Ishikawa (cell line): ENCODE measurements around the gene ANKRD16.

ENCODE experiments used
- CEBPB ChIP-seq: IDR thresholded peaks from 2 replicates; pipeline ENCODE4 v1.6.1; 2012
- CREB1 ChIP-seq: IDR thresholded peaks from 2 replicates; pipeline ENCODE4 v1.6.1; 2012; ENCODE audit warnings: low read depth
- EGR1 ChIP-seq: IDR thresholded peaks from 2 replicates; pipeline ENCODE4 v1.6.1; 2012
- EP300 ChIP-seq: IDR thresholded peaks from 2 replicates; pipeline ENCODE4 v1.6.1; 2012; ENCODE audit warnings: borderline replicate concordance
- FOXM1 ChIP-seq: IDR thresholded peaks from 2 replicates; pipeline ENCODE4 v1.6.1; 2012; ENCODE audit warnings: low read depth, borderline replicate concordance
- MAX ChIP-seq: IDR thresholded peaks from 2 replicates; pipeline ENCODE4 v1.6.1; 2012
- NFIC ChIP-seq: IDR thresholded peaks from 2 replicates; pipeline ENCODE4 v1.6.1; 2012
- RAD21 ChIP-seq: IDR thresholded peaks from 2 replicates; pipeline ENCODE4 v1.6.1; 2012; ENCODE audit warnings: low read depth
- REST ChIP-seq: IDR thresholded peaks from 2 replicates; pipeline ENCODE4 v1.6.1; 2012; ENCODE audit warnings: low read depth, mild to moderate bottlenecking
- TAF1 ChIP-seq: IDR thresholded peaks from 2 replicates; pipeline ENCODE4 v1.6.1; 2012; ENCODE audit warnings: low read depth, mild to moderate bottlenecking
- TCF12 ChIP-seq: IDR thresholded peaks from 2 replicates; pipeline ENCODE4 v1.6.1; 2012; ENCODE audit warnings: low read depth
- TEAD4 ChIP-seq: IDR thresholded peaks from 2 replicates; pipeline ENCODE4 v1.6.1; 2012
- USF1 ChIP-seq: IDR thresholded peaks from 2 replicates; pipeline ENCODE4 v1.6.1; 2012
- YY1 ChIP-seq: IDR thresholded peaks from 2 replicates; pipeline ENCODE4 v1.6.1; 2012; ENCODE audit warnings: low read depth
- ZBTB7A ChIP-seq: IDR thresholded peaks from 2 replicates; pipeline ENCODE4 v1.6.1; 2012; ENCODE audit warnings: low read depth

ANKRD16 gene

GRCh38 chr10:5903563-5903962, 13.9 kb upstream of the ANKRD16 start:
- TF ChIP-seq RAD21, result no peak
- no peak for TF ChIP-seq YY1
- TF ChIP-seq USF1, result no peak
- no peak for TF ChIP-seq TCF12
- TF ChIP-seq NFIC, result no peak
- TF ChIP-seq REST, result no peak
- no peak for TF ChIP-seq EP300
- no peak for TF ChIP-seq CEBPB
- no peak for TF ChIP-seq CREB1
- no peak for TF ChIP-seq ZBTB7A
- no peak for TF ChIP-seq FOXM1
- no peak for TF ChIP-seq EGR1
- no peak for TF ChIP-seq MAX
- no peak for TF ChIP-seq TEAD4
- no peak for TF ChIP-seq TAF1

- TF ChIP-seq EP300 (no peak), TCF12 (no peak), TAF1 (no peak), RAD21 (no peak), NFIC (no peak)
These were observed 13.0 kb upstream of the ANKRD16 start for GRCh38 chr10:5902511-5903274.

- no peak for TF ChIP-seq TCF12
- TF ChIP-seq EP300, result no peak
- no peak for TF ChIP-seq CREB1
- TF ChIP-seq CEBPB, result no peak
These were observed 10.6 kb upstream of the ANKRD16 start for GRCh38 chr10:5900247-5900646.

- TF ChIP-seq USF1, result no peak
- no peak for TF ChIP-seq EGR1
- no peak for TF ChIP-seq TCF12
- TF ChIP-seq FOXM1, result no peak
- no peak for TF ChIP-seq ZBTB7A
- no peak for TF ChIP-seq TEAD4
- TF ChIP-seq YY1, result no peak
These were observed 8.5 kb upstream of the ANKRD16 start for GRCh38 chr10:5898163-5898562.

- TF ChIP-seq ZBTB7A, result no peak
- TF ChIP-seq REST, result no peak
- no peak for TF ChIP-seq FOXM1
- no peak for TF ChIP-seq CREB1
- no peak for TF ChIP-seq TAF1
- TF ChIP-seq NFIC, result no peak
These were observed 7.8 kb upstream of the ANKRD16 start for GRCh38 chr10:5897504-5897903.

- TF ChIP-seq REST, result no peak
- no peak for TF ChIP-seq MAX
- no peak for TF ChIP-seq FOXM1
These were observed 7.3 kb upstream of the ANKRD16 start for GRCh38 chr10:5897053-5897340.
